Thyroid gland (tissue), 4 donors: ENCODE measurements around the gene PDE4B. TPM values are rescaled to one million over a fixed set of nuclear protein-coding genes. Genes with fewer than 3 reads are reported as not detected.

Source experiments
- DNase-seq, 2 donors: peaks; one replicate each; pipeline ENCODE4 v3.0.0-alpha.2; 2019
- H3K27ac ChIP-seq, 3 donors: fragments of 200-600 bp; sonication (generic); 1 replicate in 2 of 3; 2 replicates in 1 of 3; pipeline ENCODE4 v1.5.1; 2016 to 2019; ENCODE audit warnings: mild to moderate bottlenecking in 1 of 3, moderate library complexity in 1 of 3
- H3K27me3 ChIP-seq: fragments of 200-600 bp; sonication (generic); one replicate; pipeline ENCODE4 v1.5.1; 2019
- H3K36me3 ChIP-seq, 2 donors: fragments of 200-600 bp; sonication (generic); one replicate each; pipeline ENCODE4 v1.5.1; 2016 to 2019
- H3K4me1 ChIP-seq, 2 donors: fragments of 200-600 bp; sonication (generic); one replicate each; pipeline ENCODE4 v1.5.1; 2017 to 2019
- H3K4me3 ChIP-seq, 3 donors: fragments of 200-600 bp; sonication (generic); replicated peaks in 1 of 3; 1 replicate in 2 of 3; 2 replicates in 1 of 3; pipeline ENCODE4 v1.5.1; 2016; ENCODE audit warnings: mild to moderate bottlenecking in 1 of 3
- H3K9me3 ChIP-seq: fragments of 200-600 bp; sonication (generic); one replicate; pipeline ENCODE4 v1.5.1; 2017
- CTCF ChIP-seq, 6 experiments: fragments of 200-600 bp in 3 of 6; fragments of 450-650 bp in 3 of 6; sonication (generic) in 3 of 6; IDR thresholded peaks; one replicate each; pipeline ENCODE4 v1.5.1; 2016 to 2019; ENCODE audit warnings: antibody characterized with exemption in 6 of 6, mild to moderate bottlenecking in 2 of 6, inconsistent platforms in 1 of 6, moderate library complexity in 1 of 6
- POLR2A ChIP-seq, 2 donors: fragments of 450-650 bp; IDR thresholded peaks; one replicate each; pipeline ENCODE4 v1.6.1; 2017; ENCODE audit warnings: antibody characterized with exemption in 2 of 2, mild to moderate bottlenecking in 2 of 2, moderate library complexity in 1 of 2
- WGBS, 2 donors: methylation state at CpG; one replicate each; pipeline ENCODE4 v1.1.5; 2017; 5-methylcytosine and 5-hydroxymethylcytosine counted together
- intact Hi-C: fragments of 100-400 bp; cut with DNase I; formaldehyde crosslinking; loops from one replicate; pipeline ENCODE4 v1.15.1; 2023
- total RNA-seq, 4 donors: library from RNA; depleted of rRNA; stranded (reverse); fragments of >200 nt; gene quantifications; one replicate each; pipeline ENCODE4 v1.2.3, GENCODE V29; 2016

PDE4B gene
- total RNA-seq, 4 donors from 2014 or later, result 9.6 to 21.3 (median 15.0) TPM

- H3K9me3 ChIP-seq, result no peaks in the 10 kb centered on the region
- H3K4me1 ChIP-seq, result peaks cover 0 to 16% of the 10 kb centered on the region in 2 donors
- no peaks in the 10 kb centered on the region for H3K27me3 ChIP-seq
- no peak for DNase-seq
- 36 to 38% methylated on average over 1 of the region's 1 CpG for WGBS, 2 donors
- no peak for TF ChIP-seq CTCF (IDR thresholded peaks at IDR 0.05)
- no peak for TF ChIP-seq POLR2A (IDR thresholded peaks at IDR 0.05)
- no peak overlapping the region for H3K27ac ChIP-seq
- no peaks in the 10 kb centered on the region for H3K36me3 ChIP-seq
- H3K4me3 ChIP-seq, result no peak overlapping the region
- intact Hi-C loops, result no loop called here
These were observed 510.1 kb downstream of the PDE4B start for GRCh38 chr1:66302815-66303214.

- DNase-seq, result no peak
- intact Hi-C loops, result no loop called here
- H3K27ac ChIP-seq, result no peak overlapping the region
- no peaks in the 10 kb centered on the region for H3K36me3 ChIP-seq
- TF ChIP-seq POLR2A (IDR thresholded peaks at IDR 0.05), result no peak
- TF ChIP-seq CTCF (IDR thresholded peaks at IDR 0.05), result no peak
- H3K27me3 ChIP-seq, result no peaks in the 10 kb centered on the region
- 96 to 99% methylated on average over 2 of the region's 2 CpGs for WGBS, 2 donors
- no peak overlapping the region for H3K4me3 ChIP-seq
- H3K9me3 ChIP-seq, result no peaks in the 10 kb centered on the region
- H3K4me1 ChIP-seq, result peaks cover 0 to 9% of the 10 kb centered on the region in 2 donors
These were observed 511.0 kb downstream of the PDE4B start for GRCh38 chr1:66303646-66304045.

- no peak overlapping the region for H3K27ac ChIP-seq
- no peak for TF ChIP-seq CTCF (IDR thresholded peaks at IDR 0.05)
- TF ChIP-seq POLR2A (IDR thresholded peaks at IDR 0.05), result no peak
- intact Hi-C loops, result no loop called here
These were observed 511.4 kb downstream of the PDE4B start for GRCh38 chr1:66304128-66304527.

GRCh38 chr1:66305927-66306326 is 513.2 kb downstream of the PDE4B start:
- Histone ChIP-seq H3K36me3 (no peaks in the 10 kb centered on the region), H3K4me1 (peaks cover 0 to 1% of the 10 kb centered on the region in 2 donors), H3K9me3 (no peaks in the 10 kb centered on the region), H3K27me3 (no peaks in the 10 kb centered on the region), H3K27ac (no peak overlapping the region), H3K4me3 (no peak overlapping the region)
- intact Hi-C loops, result no loop called here
- no peak for DNase-seq
- no peak for TF ChIP-seq POLR2A (IDR thresholded peaks at IDR 0.05)
- TF ChIP-seq CTCF (IDR thresholded peaks at IDR 0.05), result no peak
- WGBS, 2 donors, result 95 to 97% methylated on average over 4 of the region's 4 CpGs

More at GRCh38 chr1:66304128-66304527, 511.4 kb downstream of the PDE4B start:
- WGBS, 2 donors, result 95% methylated on average over 2 of the region's 2 CpGs
- peaks cover 0 to 9% of the 10 kb centered on the region in 2 donors for H3K4me1 ChIP-seq
- H3K4me3 ChIP-seq, result no peak overlapping the region
- no peaks in the 10 kb centered on the region for H3K27me3 ChIP-seq
- no peaks in the 10 kb centered on the region for H3K36me3 ChIP-seq
- H3K9me3 ChIP-seq, result no peaks in the 10 kb centered on the region
- DNase-seq, result no peak

GRCh38 chr1:66309006-66309741 is 516.5 kb downstream of the PDE4B start:
- no peak for TF ChIP-seq CTCF (IDR thresholded peaks at IDR 0.05)
- TF ChIP-seq POLR2A (IDR thresholded peaks at IDR 0.05), result no peak
- 99% methylated on average over 5 of the region's 5 CpGs for WGBS, 2 donors
- no peak overlapping the region for H3K27ac ChIP-seq
- no peak for DNase-seq
- no peak overlapping the region for H3K4me3 ChIP-seq
- intact Hi-C loops, result no loop called here
- no peaks in the 10 kb centered on the region for H3K4me1 ChIP-seq
- H3K27me3 ChIP-seq, result no peaks in the 10 kb centered on the region
- H3K9me3 ChIP-seq, result no peaks in the 10 kb centered on the region
- H3K36me3 ChIP-seq, result no peaks in the 10 kb centered on the region
